OCI-LY3 (cell line): ENCODE measurements around the gene STK4.

Experiments
- H2AFZ ChIP-seq: fragments of 200-600, 300-600 bp; shearing (Covaris generic); 2 replicates; pipeline ENCODE4 v1.6.0; 2014; ENCODE audit warnings: antibody characterized with exemption, low read depth, low read length
- H3K27ac ChIP-seq: fragments of 200-600, 300-600 bp; sonication (generic); 2 replicates; pipeline ENCODE4 v1.5.1; 2014; ENCODE audit warnings: mild to moderate bottlenecking, low read length, moderate library complexity, mixed read lengths
- H3K27me3 ChIP-seq: fragments of 200-600, 300-600 bp; sonication (generic); 2 replicates; pipeline ENCODE4 v1.6.1; 2014; ENCODE audit warnings: low read depth, low read length, mixed read lengths
- H3K36me3 ChIP-seq: fragments of 200-600, 300-600 bp; sonication (generic); replicated peaks from 2 replicates; pipeline ENCODE3; 2014; ENCODE audit warnings: low read depth, low read length, mixed read lengths
- H3K4me1 ChIP-seq: fragments of 300-600, 200-600 bp; sonication (generic); 2 replicates; pipeline ENCODE4 v1.6.1; 2014; ENCODE audit warnings: low read length, mixed read lengths
- H3K4me2 ChIP-seq: fragments of 200-600, 300-600 bp; sonication (generic); 2 replicates; pipeline ENCODE4 v1.6.1; 2014; ENCODE audit warnings: low read length, mixed read lengths
- H3K4me3 ChIP-seq: fragments of 300-600, 200-600 bp; sonication (generic); 2 replicates; pipeline ENCODE4 v1.5.1; 2014; ENCODE audit warnings: antibody characterized with exemption, mild to moderate bottlenecking, low read length, moderate library complexity
- H3K79me2 ChIP-seq: fragments of 300-600, 200-600 bp; shearing (Covaris generic); 2 replicates; pipeline ENCODE4 v1.6.1; 2014; ENCODE audit warnings: mild to moderate bottlenecking, low read length, mixed read lengths
- H3K9ac ChIP-seq: fragments of 300-600, 200-600 bp; shearing (Covaris generic); 2 replicates; pipeline ENCODE4 v1.6.0; 2014; ENCODE audit warnings: mild to moderate bottlenecking, low read length, moderate library complexity
- H3K9me3 ChIP-seq: fragments of 200-600, 300-600 bp; shearing (Covaris generic); 2 replicates; pipeline ENCODE4 v1.6.1; 2014; ENCODE audit warnings: low read length, mixed read lengths; ENCODE audit not compliant: insufficient read depth
- H4K20me1 ChIP-seq: fragments of 200-600, 300-600 bp; sonication (generic); 2 replicates; pipeline ENCODE4 v1.6.1; 2016; ENCODE audit warnings: low read length, mixed read lengths; ENCODE audit not compliant: insufficient read depth
- CTCF ChIP-seq: fragments of 200-600, 300-600 bp; sonication (generic); IDR thresholded peaks from 2 replicates; pipeline ENCODE4 v1.5.1; 2014; ENCODE audit warnings: antibody characterized with exemption, low read length, low read depth
- EZH2phosphoT487 ChIP-seq: fragments of 200-600 bp; shearing (Covaris generic); IDR thresholded peaks from 2 replicates; pipeline ENCODE4 v1.6.1; 2018; ENCODE audit warnings: antibody characterized with exemption, mixed run types, low read depth

Gene STK4

GRCh38 chr20:45097485-45098102 lies 131.3 kb downstream of the STK4 start:
- no peak overlapping the region for H3K4me3 ChIP-seq
- H3K9me3 ChIP-seq = no peaks in the 10 kb centered on the region
- no peak overlapping the region for H2AFZ ChIP-seq
- H3K4me1 ChIP-seq = no peaks in the 10 kb centered on the region
- peaks cover 16% of the 10 kb centered on the region; the same call in 1 of the 2 replicates for H4K20me1 ChIP-seq
- TF ChIP-seq EZH2phosphoT487 (no peak), CTCF (no peak)
- H3K4me2 ChIP-seq = no peak overlapping the region
- H3K9ac ChIP-seq = no peak overlapping the region
- no peaks in the 10 kb centered on the region for H3K79me2 ChIP-seq
- H3K36me3 ChIP-seq = peaks cover 34% of the 10 kb centered on the region
- H3K27me3 ChIP-seq = no peaks in the 10 kb centered on the region
- no peak overlapping the region for H3K27ac ChIP-seq

- Histone ChIP-seq H3K9ac (no peak overlapping the region), H3K4me3 (no peak overlapping the region), H4K20me1 (peaks cover 15% of the 10 kb centered on the region; the same call in 1 of the 2 replicates), H3K27me3 (no peaks in the 10 kb centered on the region), H3K79me2 (no peaks in the 10 kb centered on the region), H3K27ac (no peak overlapping the region), H3K9me3 (no peaks in the 10 kb centered on the region), H3K4me1 (no peaks in the 10 kb centered on the region), H2AFZ (no peak overlapping the region), H3K4me2 (no peak overlapping the region), H3K36me3 (peaks cover 28% of the 10 kb centered on the region)
- TF ChIP-seq CTCF (no peak), EZH2phosphoT487 (no peak)
Measured at GRCh38 chr20:45098103-45098773, 131.9 kb downstream of the STK4 start.

GRCh38 chr20:45100563-45101245 lies 134.4 kb downstream of the STK4 start, which contains the start of gene KCNS1:
TSS of gene KCNS1 (minus strand) at chr20:45101127. CDS start at chr20:45099236, 1,891 bp downstream.
- H3K36me3 ChIP-seq = peaks cover 17% of the 10 kb centered on the region
- no peak within 1 kb of the TSS for H3K4me2 ChIP-seq
- H3K79me2 ChIP-seq = no peaks in the 10 kb centered on the region
- no peak within 1 kb of the TSS for H3K4me3 ChIP-seq
- H2AFZ ChIP-seq = no peak within 1 kb of the TSS
- no peak within 1 kb of the TSS for H3K27ac ChIP-seq
- no peaks in the 10 kb centered on the region for H3K27me3 ChIP-seq
- H3K9ac ChIP-seq = no peak within 1 kb of the TSS
- H3K9me3 ChIP-seq = no peaks in the 10 kb centered on the region
- H3K4me1 ChIP-seq = peaks cover 9% of the 10 kb centered on the region
- H4K20me1 ChIP-seq = 0 out of 2 replicates have a peak, but pooled peaks cover 5% of the 10 kb centered on the region
- TF ChIP-seq CTCF (no peak), EZH2phosphoT487 (no peak)

GRCh38 chr20:45101333-45101850 lies 135.1 kb downstream of the STK4 start:
- Histone ChIP-seq H3K27me3 (no peaks in the 10 kb centered on the region), H2AFZ (no peak overlapping the region), H3K27ac (no peak overlapping the region), H3K79me2 (no peaks in the 10 kb centered on the region), H3K4me1 (peaks cover 9% of the 10 kb centered on the region), H3K9ac (no peak overlapping the region), H3K4me2 (no peak overlapping the region), H3K36me3 (peaks cover 16% of the 10 kb centered on the region), H3K4me3 (no peak overlapping the region), H4K20me1 (0 out of 2 replicates have a peak, but pooled peaks cover under 1% of the 10 kb centered on the region), H3K9me3 (no peaks in the 10 kb centered on the region)
- TF ChIP-seq EZH2phosphoT487 = no peak
- TF ChIP-seq CTCF = no peak
